ENCODE data around the gene FBXO21. TPM values are rescaled to one million over a fixed set of nuclear protein-coding genes. Genes with fewer than 3 reads are reported as not detected.

The FBXO21 gene
- total RNA-seq, 1 donor from 2014 or later = 32.0 TPM

- Histone ChIP-seq H3K9me3 (ENCODE audit: insufficient read depth, low read depth, low read length) (no peaks in the 10 kb centered on the region), H3K27me3 (ENCODE audit: insufficient read depth, low read length) (no peaks in the 10 kb centered on the region), H3K27ac (ENCODE audit: low read depth, low read length) (no peak overlapping the region), H2AFZ (ENCODE audit: low read depth, low read length) (no peak overlapping the region), H4K20me1 (ENCODE audit: insufficient read depth, low read length) (no peaks in the 10 kb centered on the region), H3K36me3 (ENCODE audit: insufficient read depth, low read length) (no peaks in the 10 kb centered on the region), H3K4me2 (ENCODE audit: low read length) (no peak overlapping the region), H3K4me1 (ENCODE audit: insufficient read depth, low read length) (no peaks in the 10 kb centered on the region), H3K4me3 (ENCODE audit: insufficient read depth, low read depth, low read length) (no peak overlapping the region), H3K9ac (ENCODE audit: low read length) (no peak overlapping the region), H3K79me2 (ENCODE audit: insufficient read depth, low read length) (no peaks in the 10 kb centered on the region)
- no peak for TF ChIP-seq CTCF (IDR thresholded peaks at IDR 0.05; ENCODE audit: insufficient read depth, low read depth, low read length)
- DNase-seq (ENCODE audit: low read depth) = no peak
- FAIRE-seq = no peak
- H3K9me3 Mint-ChIP-seq (ENCODE audit: unreplicated experiment) = no peaks in the 10 kb centered on the region
- H3K36me3 Mint-ChIP-seq (ENCODE audit: low read depth, unreplicated experiment) = no peaks in the 10 kb centered on the region
- H3K27ac Mint-ChIP-seq (ENCODE audit: unreplicated experiment) = no peak overlapping the region
- peaks cover 3% of the 10 kb centered on the region for H3K27me3 Mint-ChIP-seq (ENCODE audit: low read depth, unreplicated experiment)
- no peak overlapping the region for H3K4me3 Mint-ChIP-seq (ENCODE audit: unreplicated experiment)
- peaks cover 25% of the 10 kb centered on the region for H3K4me1 Mint-ChIP-seq (ENCODE audit: low read depth, unreplicated experiment)
These were observed 69.5 kb downstream of the FBXO21 start for GRCh38 chr12:117120787-117121186.

GRCh38 chr12:117119592-117120198, 70.6 kb downstream of the FBXO21 start:
- FAIRE-seq (no peak), DNase-seq (ENCODE audit: low read depth) (no peak)
- H3K36me3 Mint-ChIP-seq (ENCODE audit: low read depth, unreplicated experiment) = no peaks in the 10 kb centered on the region
- Histone ChIP-seq H3K9me3 (ENCODE audit: insufficient read depth, low read depth, low read length) (no peaks in the 10 kb centered on the region), H3K9ac (ENCODE audit: low read length) (no peak overlapping the region), H3K4me3 (ENCODE audit: insufficient read depth, low read depth, low read length) (no peak overlapping the region), H3K27me3 (ENCODE audit: insufficient read depth, low read length) (no peaks in the 10 kb centered on the region), H3K4me1 (ENCODE audit: insufficient read depth, low read length) (no peaks in the 10 kb centered on the region), H3K36me3 (ENCODE audit: insufficient read depth, low read length) (no peaks in the 10 kb centered on the region), H2AFZ (ENCODE audit: low read depth, low read length) (no peak overlapping the region), H3K79me2 (ENCODE audit: insufficient read depth, low read length) (no peaks in the 10 kb centered on the region), H4K20me1 (ENCODE audit: insufficient read depth, low read length) (no peaks in the 10 kb centered on the region), H3K4me2 (ENCODE audit: low read length) (no peak overlapping the region), H3K27ac (ENCODE audit: low read depth, low read length) (no peak overlapping the region)
- H3K27ac Mint-ChIP-seq (ENCODE audit: unreplicated experiment) = no peak overlapping the region
- no peak for TF ChIP-seq EZH2 (IDR thresholded peaks at IDR 0.05; ENCODE audit: insufficient read depth, low read length)
- peak; percentile 46 for TF ChIP-seq CTCF (IDR thresholded peaks at IDR 0.05; ENCODE audit: insufficient read depth, low read depth, low read length)
- H3K27me3 Mint-ChIP-seq (ENCODE audit: low read depth, unreplicated experiment) = peaks cover 3% of the 10 kb centered on the region
- no peak overlapping the region for H3K4me3 Mint-ChIP-seq (ENCODE audit: unreplicated experiment)
- H3K4me1 Mint-ChIP-seq (ENCODE audit: low read depth, unreplicated experiment) = peaks cover 14% of the 10 kb centered on the region
- no peaks in the 10 kb centered on the region for H3K9me3 Mint-ChIP-seq (ENCODE audit: unreplicated experiment)

GRCh38 chr12:117118838-117119591, 71.3 kb downstream of the FBXO21 start:
- Histone ChIP-seq H3K36me3 (ENCODE audit: insufficient read depth, low read length) (no peaks in the 10 kb centered on the region), H3K4me1 (ENCODE audit: insufficient read depth, low read length) (no peaks in the 10 kb centered on the region), H3K9me3 (ENCODE audit: insufficient read depth, low read depth, low read length) (no peaks in the 10 kb centered on the region), H2AFZ (ENCODE audit: low read depth, low read length) (no peak overlapping the region), H3K4me2 (ENCODE audit: low read length) (no peak overlapping the region), H4K20me1 (ENCODE audit: insufficient read depth, low read length) (no peaks in the 10 kb centered on the region), H3K4me3 (ENCODE audit: insufficient read depth, low read depth, low read length) (no peak overlapping the region), H3K79me2 (ENCODE audit: insufficient read depth, low read length) (no peaks in the 10 kb centered on the region), H3K27me3 (ENCODE audit: insufficient read depth, low read length) (no peaks in the 10 kb centered on the region), H3K9ac (ENCODE audit: low read length) (no peak overlapping the region), H3K27ac (ENCODE audit: low read depth, low read length) (no peak overlapping the region)
- peaks cover 3% of the 10 kb centered on the region for H3K27me3 Mint-ChIP-seq (ENCODE audit: low read depth, unreplicated experiment)
- DNase-seq (ENCODE audit: low read depth) (no peak), FAIRE-seq (no peak)
- H3K4me1 Mint-ChIP-seq (ENCODE audit: low read depth, unreplicated experiment) = peaks cover 9% of the 10 kb centered on the region
- no peak overlapping the region for H3K4me3 Mint-ChIP-seq (ENCODE audit: unreplicated experiment)
- TF ChIP-seq EZH2 (IDR thresholded peaks at IDR 0.05; ENCODE audit: insufficient read depth, low read length) (no peak), CTCF (IDR thresholded peaks at IDR 0.05; ENCODE audit: insufficient read depth, low read depth, low read length) (no peak)
- H3K27ac Mint-ChIP-seq (ENCODE audit: unreplicated experiment) = no peak overlapping the region
- H3K36me3 Mint-ChIP-seq (ENCODE audit: low read depth, unreplicated experiment) = no peaks in the 10 kb centered on the region
- no peaks in the 10 kb centered on the region for H3K9me3 Mint-ChIP-seq (ENCODE audit: unreplicated experiment)

All from astrocyte (in vitro differentiated cells and primary cell).